ENCODE measurements around the gene MAP3K13.
"Not testable (repeated sequence)": the region's sequence is repeated elsewhere in the genome, so short reads cannot be mapped to it uniquely, and the experiment has no call there.

MAP3K13 gene

DNA sequence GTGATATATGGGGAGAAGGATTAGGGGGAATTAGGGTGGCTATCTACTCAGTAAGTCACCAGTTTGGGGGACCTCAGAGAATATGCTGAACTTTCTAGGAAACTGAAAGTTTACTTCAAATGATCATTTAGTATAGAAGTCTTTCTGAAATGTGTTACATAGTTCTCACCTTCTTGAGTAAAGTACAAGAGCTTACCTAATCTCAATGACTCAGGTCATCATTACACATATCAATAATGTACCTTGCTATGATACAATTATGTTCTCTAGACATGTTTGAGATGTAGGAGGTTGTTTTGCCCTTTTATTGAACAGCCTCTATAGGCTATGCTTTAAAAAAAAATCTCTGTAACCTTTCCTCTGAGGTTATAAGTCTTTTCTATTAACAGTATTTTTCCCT, 85.2 kb downstream of the MAP3K13 start:
- no peaks in the 10 kb centered on the region for H3K36me3 Mint-ChIP-seq
- no peak overlapping the region for H3K4me3 Mint-ChIP-seq
- H3K4me1 Mint-ChIP-seq = no peaks in the 10 kb centered on the region
- no peaks in the 10 kb centered on the region for H3K9me3 Mint-ChIP-seq
- H3K27ac Mint-ChIP-seq = no peak overlapping the region
- no peaks in the 10 kb centered on the region for H3K27me3 Mint-ChIP-seq

DNA sequence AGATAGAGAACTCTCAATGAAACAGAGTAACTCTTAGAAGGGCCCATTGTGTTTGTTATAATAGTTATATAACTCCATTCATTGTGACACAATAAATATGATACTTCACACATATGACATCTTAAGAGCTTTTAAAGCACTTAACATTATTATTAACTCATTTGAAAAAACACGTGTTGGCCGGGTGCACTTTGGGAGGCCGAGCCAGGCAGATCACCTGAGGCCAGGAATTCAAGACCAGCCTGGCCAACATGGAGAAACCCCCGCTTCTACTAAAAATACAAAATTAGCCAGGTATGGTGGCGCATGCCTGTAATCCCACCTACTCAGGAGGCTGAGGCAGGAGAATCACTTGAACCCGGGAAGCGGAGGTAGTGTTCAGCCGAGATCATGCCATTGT, 88.5 kb downstream of the MAP3K13 start:
- not testable (repeated sequence) for H3K9me3 Mint-ChIP-seq, H3K27me3 Mint-ChIP-seq, H3K4me1 Mint-ChIP-seq, H3K27ac Mint-ChIP-seq, H3K4me3 Mint-ChIP-seq, H3K36me3 Mint-ChIP-seq

DNA sequence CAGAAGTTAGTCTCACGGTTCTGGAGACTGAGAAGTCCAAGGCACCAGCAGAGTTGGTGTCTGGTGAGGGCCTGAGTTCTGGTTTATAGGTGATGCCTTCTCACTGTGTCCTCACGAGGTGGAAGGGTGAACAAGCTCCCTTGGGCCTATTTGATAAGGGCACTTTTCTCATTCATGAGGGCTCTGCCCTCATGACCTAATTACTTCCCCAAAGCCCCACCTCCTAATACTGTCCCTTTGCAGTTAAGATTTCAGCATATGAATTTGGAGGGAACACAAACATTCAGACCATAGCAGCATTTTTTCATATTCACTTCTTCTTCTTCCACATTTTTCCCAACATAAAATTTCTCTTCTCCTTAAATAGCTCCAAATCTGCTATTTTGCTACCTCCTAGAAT, 94.4 kb downstream of the MAP3K13 start:
- H3K4me1 Mint-ChIP-seq = no peaks in the 10 kb centered on the region
- H3K27ac Mint-ChIP-seq = no peak overlapping the region
- H3K36me3 Mint-ChIP-seq = peaks cover 2% of the 10 kb centered on the region
- no peaks in the 10 kb centered on the region for H3K9me3 Mint-ChIP-seq
- no peaks in the 10 kb centered on the region for H3K27me3 Mint-ChIP-seq
- no peak overlapping the region for H3K4me3 Mint-ChIP-seq

DNA sequence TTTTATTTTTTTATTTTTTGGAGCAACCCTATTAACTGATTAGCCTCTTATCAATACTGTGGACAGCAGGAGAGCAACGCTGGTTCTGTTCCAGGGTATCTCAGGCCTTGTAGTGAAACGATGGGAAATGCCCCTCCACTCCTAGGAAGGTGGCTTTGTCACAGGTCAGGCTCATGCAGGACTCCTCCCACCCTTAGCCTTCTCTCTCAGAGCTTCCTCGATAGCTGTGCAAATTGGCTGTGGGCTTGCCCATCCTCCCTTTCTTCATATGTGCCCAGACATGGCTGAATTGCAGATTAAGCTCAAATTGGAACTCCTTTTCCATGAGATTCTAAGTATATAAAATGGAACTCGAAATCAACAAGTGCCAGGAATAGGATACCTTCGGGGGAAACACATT, 97.4 kb downstream of the MAP3K13 start:
- H3K27ac Mint-ChIP-seq = no peak overlapping the region
- no peaks in the 10 kb centered on the region for H3K9me3 Mint-ChIP-seq
- no peaks in the 10 kb centered on the region for H3K4me1 Mint-ChIP-seq
- H3K36me3 Mint-ChIP-seq = peaks cover 2% of the 10 kb centered on the region
- no peaks in the 10 kb centered on the region for H3K27me3 Mint-ChIP-seq
- H3K4me3 Mint-ChIP-seq = no peak overlapping the region

DNA sequence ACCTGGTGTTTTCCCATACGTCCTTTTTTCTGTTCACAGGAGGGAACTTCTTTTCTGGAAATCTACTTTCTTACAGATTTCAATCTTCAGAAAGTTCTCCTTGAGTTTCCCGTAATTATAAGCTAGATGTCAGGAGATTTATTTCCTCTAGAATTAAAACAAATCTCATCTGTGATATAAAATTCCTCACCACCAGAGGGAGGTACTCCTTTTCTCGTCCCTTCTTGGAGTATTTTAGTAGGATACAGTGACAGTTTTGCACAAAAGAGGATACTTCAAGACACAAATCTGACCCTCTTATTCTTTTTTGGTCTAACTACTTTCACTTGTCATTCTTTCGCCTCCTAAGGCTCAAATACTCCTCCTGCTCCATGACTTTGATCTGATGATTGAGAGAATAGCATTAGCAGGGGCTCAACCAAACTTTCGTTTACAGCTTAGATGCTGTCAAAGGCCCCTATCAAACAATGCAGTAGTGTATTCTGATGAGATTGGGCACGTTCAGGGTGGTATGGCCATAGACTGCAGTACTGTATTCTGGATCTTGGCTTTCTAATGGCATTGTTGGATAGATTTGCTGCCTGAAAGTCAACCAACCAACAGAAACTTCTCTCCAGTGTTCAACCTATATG, 97.9 kb downstream of the MAP3K13 start:
- Mint-ChIP-seq H3K36me3 (peaks cover 3% of the 10 kb centered on the region), H3K27me3 (no peaks in the 10 kb centered on the region), H3K4me3 (no peak overlapping the region), H3K4me1 (no peaks in the 10 kb centered on the region), H3K9me3 (no peaks in the 10 kb centered on the region), H3K27ac (no peak overlapping the region)

DNA sequence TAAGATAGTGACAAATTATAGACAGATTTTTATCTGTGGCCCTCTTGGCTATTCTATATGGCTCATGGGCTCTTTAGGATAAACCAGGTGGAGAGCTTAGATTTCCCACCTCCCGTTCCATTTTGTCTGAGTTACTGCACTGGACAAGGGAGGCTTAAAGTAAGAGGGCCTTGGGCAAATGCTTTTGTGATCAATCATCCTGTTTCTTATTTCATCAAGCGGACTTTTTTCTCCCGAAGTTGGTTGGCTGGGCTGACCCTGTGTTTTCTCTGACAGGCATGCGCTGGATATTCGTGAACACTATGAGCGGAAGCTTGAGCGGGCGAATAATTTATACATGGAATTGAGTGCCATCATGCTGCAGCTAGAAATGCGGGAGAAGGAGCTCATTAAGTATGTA, 102.5 kb downstream of the MAP3K13 start:
- no peak overlapping the region for H3K4me3 Mint-ChIP-seq

DNA sequence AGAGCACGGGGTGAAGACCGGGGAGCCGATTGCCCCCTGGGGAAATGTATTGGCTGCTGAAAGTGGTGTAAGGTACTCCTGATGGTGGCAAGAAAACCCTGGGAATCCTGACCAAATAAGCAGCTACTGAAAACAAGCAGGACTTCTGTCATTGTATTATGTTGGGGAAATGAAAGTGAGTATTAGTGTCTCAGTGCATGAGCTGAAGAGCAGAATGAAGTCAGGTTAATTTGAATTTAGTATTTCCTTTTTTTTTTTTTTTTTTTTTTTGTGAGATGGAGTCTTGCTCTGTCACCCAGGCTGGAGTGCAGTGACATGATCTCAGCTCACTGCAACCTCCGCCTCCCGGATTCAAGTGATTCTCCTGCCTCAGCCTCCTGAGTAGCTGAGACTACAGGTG, 103.2 kb downstream of the MAP3K13 start:
- H3K36me3 Mint-ChIP-seq, H3K27ac Mint-ChIP-seq, H3K9me3 Mint-ChIP-seq, H3K4me1 Mint-ChIP-seq, H3K4me3 Mint-ChIP-seq, H3K27me3 Mint-ChIP-seq: not testable (repeated sequence)

More for the DNA sequence above, 102.5 kb downstream of the MAP3K13 start:
- H3K4me1 Mint-ChIP-seq = no peaks in the 10 kb centered on the region
- peaks cover 4% of the 10 kb centered on the region for H3K36me3 Mint-ChIP-seq
- H3K27me3 Mint-ChIP-seq = no peaks in the 10 kb centered on the region
- no peaks in the 10 kb centered on the region for H3K9me3 Mint-ChIP-seq
- no peak overlapping the region for H3K27ac Mint-ChIP-seq

DNA sequence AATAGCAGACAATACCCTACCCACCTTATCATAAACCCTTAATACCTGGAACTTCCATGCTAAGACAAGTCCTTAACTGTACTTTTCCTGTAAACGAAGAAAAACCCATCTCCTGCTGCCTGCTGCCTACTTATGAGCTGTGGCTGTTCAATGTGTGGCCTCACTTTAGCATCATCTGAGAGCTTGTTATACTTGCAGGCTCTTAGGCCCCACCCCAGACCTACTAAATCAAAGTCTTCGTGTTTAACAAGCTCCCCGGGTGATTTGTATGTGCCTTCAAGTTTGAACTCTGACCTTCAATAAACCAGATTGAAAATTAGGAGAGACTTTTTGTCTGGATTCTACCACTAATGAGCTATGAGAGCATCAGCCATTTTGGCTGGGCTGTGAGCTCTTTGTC, 106.6 kb downstream of the MAP3K13 start:
- Mint-ChIP-seq H3K9me3 (no peaks in the 10 kb centered on the region), H3K27me3 (no peaks in the 10 kb centered on the region), H3K36me3 (peaks cover 13% of the 10 kb centered on the region), H3K4me1 (no peaks in the 10 kb centered on the region), H3K27ac (no peak overlapping the region), H3K4me3 (no peak overlapping the region)

DNA sequence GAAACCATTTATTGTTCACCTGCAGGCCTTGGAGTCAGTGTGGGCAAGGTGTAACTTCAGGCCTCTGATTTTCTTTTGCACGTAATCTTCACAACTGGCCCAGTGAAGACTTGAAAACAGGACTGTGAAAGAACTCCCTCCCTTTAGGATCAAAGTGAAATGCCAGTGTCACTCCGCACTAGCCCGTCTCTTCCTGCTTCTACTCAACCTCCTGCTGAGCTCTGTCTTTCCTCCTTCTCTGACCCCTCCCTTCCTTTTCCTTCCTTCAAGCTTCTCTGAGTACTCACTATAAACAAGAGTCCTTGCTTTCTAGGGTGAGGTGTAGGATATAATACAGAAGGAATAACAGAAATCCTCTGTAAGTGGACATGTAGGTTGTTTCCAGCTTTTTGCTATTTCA, 107.4 kb downstream of the MAP3K13 start:
- Mint-ChIP-seq H3K4me1 (no peaks in the 10 kb centered on the region), H3K27me3 (no peaks in the 10 kb centered on the region), H3K36me3 (peaks cover 16% of the 10 kb centered on the region), H3K4me3 (no peak overlapping the region), H3K27ac (no peak overlapping the region), H3K9me3 (no peaks in the 10 kb centered on the region)

DNA sequence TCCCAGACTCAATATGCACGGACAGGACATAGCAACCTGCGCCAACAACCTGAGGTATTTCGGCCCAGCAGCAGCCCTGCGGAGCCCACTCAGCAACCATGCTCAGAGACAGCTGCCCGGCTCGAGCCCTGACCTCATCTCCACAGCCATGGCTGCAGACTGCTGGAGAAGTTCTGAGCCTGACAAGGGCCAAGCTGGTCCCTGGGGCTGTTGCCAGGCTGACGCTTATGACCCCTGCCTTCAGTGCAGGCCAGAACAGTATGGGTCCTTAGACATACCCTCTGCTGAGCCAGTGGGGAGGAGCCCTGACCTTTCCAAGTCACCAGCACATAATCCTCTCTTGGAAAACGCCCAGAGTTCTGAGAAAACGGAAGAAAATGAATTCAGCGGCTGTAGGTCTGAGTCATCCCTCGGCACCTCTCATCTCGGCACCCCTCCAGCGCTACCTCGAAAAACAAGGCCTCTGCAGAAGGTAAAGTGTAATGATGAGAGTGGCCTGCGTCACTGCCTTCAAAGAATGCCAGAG, 110.4 kb downstream of the MAP3K13 start:
- H3K27me3 Mint-ChIP-seq = no peaks in the 10 kb centered on the region

DNA sequence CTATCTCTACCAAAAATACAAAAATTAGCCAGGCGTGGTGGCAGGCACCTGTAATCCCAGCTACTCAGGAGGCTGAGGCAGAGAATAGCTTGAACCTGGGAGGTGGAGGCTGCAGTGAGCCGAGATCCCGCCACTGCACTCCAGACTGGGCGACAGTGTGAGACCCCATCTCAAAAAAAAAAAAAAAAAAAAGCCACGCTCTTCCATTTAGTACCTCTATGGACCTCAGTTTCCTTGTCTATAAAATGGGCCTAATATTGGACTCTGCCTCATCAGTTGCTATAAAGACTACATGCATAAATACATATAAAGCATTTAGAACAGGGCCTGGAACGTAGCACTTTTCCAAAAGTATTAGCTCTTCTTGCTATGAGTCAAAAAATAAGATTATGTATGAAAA, 112.0 kb downstream of the MAP3K13 start:
- H3K27ac Mint-ChIP-seq, H3K9me3 Mint-ChIP-seq: not testable (repeated sequence)
- H3K36me3 Mint-ChIP-seq = peaks cover 16% of the 10 kb centered on the region

More for the DNA sequence above, 110.4 kb downstream of the MAP3K13 start:
- H3K27ac Mint-ChIP-seq = no peak overlapping the region
- no peak overlapping the region for H3K4me3 Mint-ChIP-seq
- H3K9me3 Mint-ChIP-seq = no peaks in the 10 kb centered on the region
- H3K4me1 Mint-ChIP-seq = no peaks in the 10 kb centered on the region
- peaks cover 16% of the 10 kb centered on the region for H3K36me3 Mint-ChIP-seq

DNA sequence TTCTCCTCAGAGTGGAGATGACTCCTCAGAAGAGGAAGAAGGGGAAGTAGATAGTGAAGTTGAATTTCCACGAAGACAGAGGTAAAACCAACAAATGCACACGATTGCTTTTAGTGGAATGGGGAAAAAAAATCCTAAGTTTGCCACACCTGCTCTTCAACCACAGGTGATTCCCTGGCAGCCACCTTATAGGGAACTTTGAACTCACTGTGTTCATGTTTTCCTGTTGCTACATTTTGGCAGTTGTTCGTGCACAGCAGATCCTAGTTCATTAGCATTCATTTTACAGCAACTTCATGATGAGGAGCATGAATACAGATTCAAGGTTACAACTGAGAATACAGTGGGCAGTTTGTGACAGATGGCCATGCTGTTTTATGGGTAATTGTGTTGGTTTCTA, 114.4 kb downstream of the MAP3K13 start:
- Mint-ChIP-seq H3K27ac (no peak overlapping the region), H3K9me3 (no peaks in the 10 kb centered on the region), H3K36me3 (peaks cover 22% of the 10 kb centered on the region), H3K27me3 (no peaks in the 10 kb centered on the region), H3K4me3 (no peak overlapping the region), H3K4me1 (peaks cover under 1% of the 10 kb centered on the region)

More for the DNA sequence above, 112.0 kb downstream of the MAP3K13 start:
- not testable (repeated sequence) for H3K27me3 Mint-ChIP-seq, H3K4me3 Mint-ChIP-seq, H3K4me1 Mint-ChIP-seq

DNA sequence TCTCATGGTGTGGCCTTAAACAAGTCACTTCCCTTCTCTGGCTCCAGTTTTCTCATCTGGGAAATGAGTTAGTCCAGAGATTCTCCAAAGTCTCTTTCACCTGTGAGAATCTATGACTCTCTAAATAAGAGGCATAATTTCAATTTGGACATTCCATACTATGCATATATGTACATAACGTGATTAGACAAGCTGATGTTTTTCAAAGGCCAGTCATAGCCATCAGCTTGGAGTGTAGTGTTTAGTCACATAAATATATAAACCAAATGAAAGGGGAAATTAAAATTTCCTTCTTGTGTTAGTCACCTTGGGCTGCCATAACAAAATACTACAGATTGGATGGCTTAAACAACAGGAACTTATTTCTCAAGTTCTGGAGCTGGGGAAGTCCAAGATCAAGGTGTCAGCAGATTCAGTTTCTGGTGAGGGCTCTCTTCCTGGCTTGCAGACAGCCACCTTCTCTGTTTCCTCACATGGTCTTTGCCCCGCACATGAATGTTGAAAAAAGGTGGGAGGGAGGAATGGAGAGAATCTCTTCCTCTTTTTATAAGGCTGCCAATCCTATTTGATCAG, 116.5 kb downstream of the MAP3K13 start:
- Mint-ChIP-seq H3K36me3 (peaks cover 20% of the 10 kb centered on the region), H3K9me3 (no peaks in the 10 kb centered on the region), H3K4me1 (peaks cover 13% of the 10 kb centered on the region), H3K27me3 (no peaks in the 10 kb centered on the region), H3K27ac (no peak overlapping the region), H3K4me3 (no peak overlapping the region)

DNA sequence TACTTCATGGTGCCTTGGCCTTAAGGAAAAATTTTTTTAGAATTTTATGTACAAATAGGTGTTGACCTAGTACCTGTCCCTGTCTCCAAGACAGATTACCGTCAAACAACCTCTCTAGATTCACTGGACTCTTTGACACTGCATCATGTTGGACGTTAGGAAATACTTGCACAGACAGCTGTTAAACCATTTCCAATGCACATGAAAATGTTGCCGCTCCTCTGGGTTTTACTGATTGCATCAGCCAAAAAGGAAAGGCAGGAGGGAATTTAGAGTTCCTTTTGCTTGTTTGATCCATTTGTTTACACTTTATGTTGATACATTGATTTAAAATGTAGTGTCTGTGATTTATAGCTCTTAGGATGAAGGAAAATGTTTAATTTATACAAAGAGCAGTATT, 121.4 kb downstream of the MAP3K13 start:
- Mint-ChIP-seq H3K4me3 (no peak overlapping the region), H3K27ac (no peak overlapping the region), H3K4me1 (peaks cover 13% of the 10 kb centered on the region), H3K27me3 (no peaks in the 10 kb centered on the region), H3K36me3 (peaks cover 25% of the 10 kb centered on the region), H3K9me3 (no peaks in the 10 kb centered on the region)

DNA sequence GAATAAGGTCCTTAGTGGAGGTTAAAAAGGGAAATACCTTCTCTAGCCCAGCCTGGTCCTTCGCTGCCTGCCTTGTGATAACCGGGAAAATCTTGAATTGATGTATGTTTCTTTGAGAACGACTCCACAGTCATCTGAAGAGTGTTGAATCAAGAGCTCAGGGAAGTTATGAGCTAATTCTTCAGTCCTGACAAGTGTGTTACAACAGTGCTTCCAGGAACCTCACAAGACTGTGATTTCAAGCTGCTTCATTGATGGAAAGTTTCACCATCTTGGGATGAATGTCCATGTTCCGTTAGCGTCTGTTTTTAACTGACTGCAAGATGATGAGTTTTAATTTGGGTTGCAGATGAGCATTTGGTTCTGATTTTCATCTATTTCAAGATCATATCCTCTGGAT, 123.5 kb downstream of the MAP3K13 start:
- Mint-ChIP-seq H3K27ac (no peak overlapping the region), H3K36me3 (peaks cover 26% of the 10 kb centered on the region), H3K4me3 (no peak overlapping the region), H3K27me3 (no peaks in the 10 kb centered on the region), H3K9me3 (no peaks in the 10 kb centered on the region), H3K4me1 (peaks cover 13% of the 10 kb centered on the region)

DNA sequence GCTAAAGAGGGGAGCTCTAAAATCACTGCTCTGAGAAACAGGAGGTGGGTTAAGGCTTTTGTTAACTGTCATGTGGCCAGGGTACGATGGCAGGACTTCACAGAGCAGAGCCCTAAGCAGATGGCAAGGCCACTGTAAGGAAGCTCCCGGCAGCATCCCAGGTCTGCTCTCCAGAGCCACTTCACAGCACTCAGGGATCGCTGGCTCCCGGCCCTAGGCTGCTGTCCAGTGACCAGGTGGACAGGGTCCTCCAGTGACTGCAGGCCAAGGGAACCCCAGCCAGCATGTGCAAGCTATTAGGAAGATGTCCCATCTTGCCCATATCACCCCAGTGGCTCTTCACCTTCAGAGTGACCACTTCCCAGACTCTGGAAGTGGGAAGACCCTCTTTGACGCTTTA, 125.5 kb downstream of the MAP3K13 start:
- Mint-ChIP-seq H3K36me3 (peaks cover 19% of the 10 kb centered on the region), H3K27ac (no peak overlapping the region), H3K4me1 (peaks cover under 1% of the 10 kb centered on the region), H3K4me3 (no peak overlapping the region), H3K27me3 (no peaks in the 10 kb centered on the region), H3K9me3 (no peaks in the 10 kb centered on the region)

DNA sequence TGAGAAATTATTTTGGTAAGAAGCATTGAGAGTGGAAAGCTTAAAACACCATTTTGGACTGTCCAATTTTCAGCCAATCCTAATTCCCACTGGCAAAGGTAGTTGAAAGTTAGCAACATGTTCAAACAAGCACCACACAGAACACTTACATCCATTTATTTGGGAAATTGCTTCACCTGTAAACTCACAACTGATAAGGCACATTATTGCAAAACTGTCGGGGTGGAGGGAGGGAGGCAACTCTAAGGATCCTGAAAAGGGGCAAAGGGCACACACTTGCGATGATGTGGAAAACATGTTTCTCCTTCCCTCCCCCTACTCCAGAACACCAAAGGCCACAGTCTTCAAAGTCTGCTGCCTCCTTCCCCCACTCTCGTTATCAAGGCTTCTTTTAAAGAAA, 126.5 kb downstream of the MAP3K13 start:
- Mint-ChIP-seq H3K4me1 (peaks cover 4% of the 10 kb centered on the region), H3K27ac (no peak overlapping the region), H3K36me3 (peaks cover 23% of the 10 kb centered on the region), H3K9me3 (no peaks in the 10 kb centered on the region), H3K27me3 (no peaks in the 10 kb centered on the region), H3K4me3 (no peak overlapping the region)

All from activated naive CD4-positive, alpha-beta T cell treated with anti-CD3 and anti-CD28 coated beads, Interleukin-2, amount 50 U/mL, for 24 hours (primary cell).